SKM-1 (cell line): ENCODE results near the gene GEN1.

Experiments
- DNase-seq: peaks from one replicate; lab custom pipeline; 2025; ENCODE audit not compliant: unreplicated experiment; lab: John Stamatoyannopoulos, UW

The GEN1 gene

GRCh38 chr2:17753803-17754663 is at the start of gene GEN1, which contains the start of gene SMC6:
Gene GEN1, plus strand, starts transcription at chr2:17754138. Its CDS starts 5,806 bp downstream, at chr2:17759944.
Gene SMC6, minus strand, starts transcription at chr2:17753810. Its CDS starts 7,864 bp downstream, at chr2:17745946.
- peak; percentile 96 for DNase-seq

GRCh38 chr2:17706845-17707244 is 47.1 kb upstream of the GEN1 start:
- no peak for DNase-seq

- no peak for DNase-seq
Observed at GRCh38 chr2:17708501-17708900, 45.4 kb upstream of the GEN1 start.

- no peak for DNase-seq
Observed at GRCh38 chr2:17709897-17710296, 44.0 kb upstream of the GEN1 start.

- DNase-seq = no peak
Observed at GRCh38 chr2:17710547-17711248, 43.2 kb upstream of the GEN1 start.

GRCh38 chr2:17713291-17713690 is 40.6 kb upstream of the GEN1 start:
- no peak for DNase-seq

- DNase-seq = no peak
Observed at GRCh38 chr2:17717666-17718065, 36.3 kb upstream of the GEN1 start.

- DNase-seq = no peak
Observed at GRCh38 chr2:17718689-17719088, 35.2 kb upstream of the GEN1 start.

- peak; percentile 23 for DNase-seq
Observed at GRCh38 chr2:17719562-17720371, 34.2 kb upstream of the GEN1 start.

- DNase-seq = no peak
Observed at GRCh38 chr2:17728210-17728609, 25.7 kb upstream of the GEN1 start.

- no peak for DNase-seq
Observed at GRCh38 chr2:17729880-17730279, 24.1 kb upstream of the GEN1 start.

GRCh38 chr2:17733599-17733998 is 20.3 kb upstream of the GEN1 start:
- DNase-seq = no peak

GRCh38 chr2:17735864-17736263 is 18.1 kb upstream of the GEN1 start:
- no peak for DNase-seq

- no peak for DNase-seq
Observed at GRCh38 chr2:17736989-17737388, 16.9 kb upstream of the GEN1 start.

GRCh38 chr2:17740203-17740602 is 13.7 kb upstream of the GEN1 start:
- no peak for DNase-seq

GRCh38 chr2:17747684-17748452 is 6.1 kb upstream of the GEN1 start:
- no peak for DNase-seq

- no peak for DNase-seq
Observed at GRCh38 chr2:17748745-17749144, 5.2 kb upstream of the GEN1 start.

GRCh38 chr2:17749753-17750438 is 4.0 kb upstream of the GEN1 start:
- DNase-seq = no peak

GRCh38 chr2:17752246-17752645 is 1.7 kb upstream of the GEN1 start:
- no peak for DNase-seq
